ENCODE results near the gene CASK.
A peak's percentile ranks its signal among the peaks of the same experiment; 100 is the strongest.

Gene CASK

DNA sequence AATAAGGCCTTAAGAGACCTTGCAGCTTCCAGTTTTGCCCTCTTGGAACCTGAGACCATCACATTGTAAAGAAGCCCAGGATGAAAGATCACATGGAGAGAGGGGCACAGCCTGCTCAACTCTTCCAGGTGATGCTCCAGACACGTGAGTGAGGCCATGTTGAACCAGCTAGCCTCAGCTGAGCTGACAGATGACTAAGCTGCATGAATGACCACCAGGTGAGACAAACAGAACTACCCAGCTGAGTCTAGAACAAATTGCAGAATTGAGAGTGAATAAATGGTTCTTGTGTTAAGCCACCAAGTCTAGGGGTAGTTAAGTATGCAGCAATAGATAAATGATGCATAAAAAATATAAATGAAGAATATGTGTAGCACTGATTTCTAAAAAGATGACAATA lies 216.1 kb downstream of the CASK start:
- DNase-seq (ENCODE audit: low read depth) = no peak
- H3K4me3 ChIP-seq (ENCODE audit: low read depth, low read length) = no peak overlapping the region
- no peak for TF ChIP-seq CTCF (IDR thresholded peaks at IDR 0.05; ENCODE audit: low read depth, low read length, missing control alignments)

- peak; percentile 45 for DNase-seq (ENCODE audit: low read depth)
- H3K4me3 ChIP-seq (ENCODE audit: low read depth, low read length) = no peak overlapping the region
- TF ChIP-seq CTCF (IDR thresholded peaks at IDR 0.05; ENCODE audit: low read depth, low read length, missing control alignments) = no peak
Measured at GRCh38 chrX:41705680-41706374, 217.5 kb downstream of the CASK start.

GRCh38 chrX:41705042-41705441 lies 218.3 kb downstream of the CASK start:
- no peak for DNase-seq (ENCODE audit: low read depth)
- H3K4me3 ChIP-seq (ENCODE audit: low read depth, low read length) = no peak overlapping the region
- no peak for TF ChIP-seq CTCF (IDR thresholded peaks at IDR 0.05; ENCODE audit: low read depth, low read length, missing control alignments)

DNA sequence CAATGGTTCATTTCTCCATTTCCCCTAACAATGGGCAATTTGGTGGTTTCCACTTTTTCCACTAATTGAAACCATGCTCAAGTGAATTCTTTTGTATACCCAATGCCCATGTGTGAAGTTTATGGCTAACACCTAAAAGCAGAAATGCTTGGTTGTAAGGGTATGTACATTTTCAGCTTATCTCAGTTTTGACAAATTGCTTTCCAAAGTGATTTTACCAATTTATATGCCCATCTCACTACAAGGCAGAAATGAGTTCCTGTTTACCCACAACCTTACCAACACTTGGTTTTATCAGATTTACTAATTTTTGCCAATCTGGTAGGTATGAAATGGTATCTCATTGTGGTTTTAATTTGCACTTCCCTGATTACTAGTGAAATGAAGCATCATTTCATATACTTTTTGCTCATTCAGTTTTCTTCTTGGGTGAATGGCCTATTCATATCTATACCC lies 219.8 kb downstream of the CASK start:
- no peak for DNase-seq (ENCODE audit: low read depth)
- H3K4me3 ChIP-seq (ENCODE audit: low read depth, low read length) = no peak overlapping the region
- TF ChIP-seq CTCF (IDR thresholded peaks at IDR 0.05; ENCODE audit: low read depth, low read length, missing control alignments) = no peak

- no peak for TF ChIP-seq CTCF (IDR thresholded peaks at IDR 0.05; ENCODE audit: low read depth, low read length, missing control alignments)
- DNase-seq (ENCODE audit: low read depth) = no peak
- no peak overlapping the region for H3K4me3 ChIP-seq (ENCODE audit: low read depth, low read length)
Measured at GRCh38 chrX:41695426-41695825, 227.9 kb downstream of the CASK start.

- no peak for DNase-seq (ENCODE audit: low read depth)
- no peak for TF ChIP-seq CTCF (IDR thresholded peaks at IDR 0.05; ENCODE audit: low read depth, low read length, missing control alignments)
- H3K4me3 ChIP-seq (ENCODE audit: low read depth, low read length) = no peak overlapping the region
Measured at GRCh38 chrX:41693024-41693423, 230.3 kb downstream of the CASK start.

DNA sequence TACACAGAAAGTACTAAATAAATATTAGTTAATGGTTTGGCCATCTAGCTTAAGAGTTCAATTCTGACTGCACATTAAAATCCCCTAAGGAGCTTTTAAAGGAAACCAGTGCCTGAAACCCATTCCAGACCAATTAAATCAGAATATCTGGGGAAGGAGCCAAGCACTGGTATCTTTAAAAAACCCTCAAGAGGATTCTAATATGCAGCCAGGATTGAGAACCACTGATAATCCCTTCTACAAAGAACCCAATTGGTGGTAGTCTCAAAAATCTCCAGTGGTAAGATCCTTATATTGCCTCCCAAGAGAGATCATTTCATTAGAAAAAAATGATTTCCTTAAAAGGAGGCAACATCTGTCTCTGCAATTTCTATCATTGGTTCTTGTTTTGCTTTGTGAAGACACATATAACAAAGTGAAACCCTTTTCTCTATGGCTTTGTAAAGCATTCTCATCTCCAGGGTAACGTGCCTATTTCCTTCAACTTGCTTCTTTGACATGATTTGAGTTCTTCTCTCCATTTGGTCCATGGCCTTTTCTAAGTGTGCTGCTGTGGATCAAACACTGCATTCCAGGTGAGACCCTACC lies 231.1 kb downstream of the CASK start:
- DNase-seq (ENCODE audit: low read depth) = no peak
- no peak for TF ChIP-seq CTCF (IDR thresholded peaks at IDR 0.05; ENCODE audit: low read depth, low read length, missing control alignments)
- H3K4me3 ChIP-seq (ENCODE audit: low read depth, low read length) = no peak overlapping the region

Data from GM12864 (cell line).